ENCODE measurements around the gene PTPRB. TPM values are rescaled to one million over a fixed set of nuclear protein-coding genes. Genes with fewer than 3 reads are reported as not detected.

Gene PTPRB
- total and polyA plus RNA-seq, 2 of the 4 experiments (the other 2 are of a cell fraction), result 4.1 to 6.5 TPM

- CTCF ChIA-PET, result interaction anchor here (0.8 kb wide), 1 partner anchor 30 kb away, joined by 3 read pairs; no protein-coding TSS in a partner anchor
- Histone ChIP-seq H3K18ac (ENCODE audit: low read depth, low read length) (no peak overlapping the region), H3K9me3 (ENCODE audit: control insufficient read depth, insufficient read depth, low read length) (no peaks in the 10 kb centered on the region), H2AK5ac (ENCODE audit: low read depth, low read length) (no peak overlapping the region), H2BK15ac (ENCODE audit: low read depth, low read length) (no peak overlapping the region), H3K4me2 (ENCODE audit: low read depth, low read length) (no peak overlapping the region), H4K91ac (ENCODE audit: insufficient read depth, low read depth, low read length) (no peak overlapping the region), H3K4me3 (ENCODE audit: insufficient read depth, low read depth, low read length) (no peak overlapping the region), H3K36me3 (ENCODE audit: control insufficient read depth, insufficient read depth, low read length) (no peaks in the 10 kb centered on the region), H3K56ac (ENCODE audit: extremely low read depth, insufficient read depth, low read length) (no peak overlapping the region), H4K8ac (ENCODE audit: low read depth in 2 of 2, low read length in 2 of 2) (no peak overlapping the region), H3K27me3 (ENCODE audit: control insufficient read depth, insufficient read depth, low read length) (no peaks in the 10 kb centered on the region), H2AFZ (replicated peaks; ENCODE audit: low read length, poor library complexity) (no peak overlapping the region), H3K79me1 (ENCODE audit: low read depth in 1 of 2, low read length in 2 of 2) (no peaks in the 10 kb centered on the region), H2AK9ac (replicated peaks; ENCODE audit: low read depth, low read length, poor library complexity) (no peak overlapping the region), H3K27ac (ENCODE audit: insufficient read depth, low read length) (no peak overlapping the region), H3K9ac (ENCODE audit: low read depth, low read length) (no peak overlapping the region), H4K20me1 (ENCODE audit: insufficient read depth, low read length) (no peaks in the 10 kb centered on the region), H2BK20ac (ENCODE audit: low read depth, low read length) (no peak overlapping the region), H4K5ac (ENCODE audit: low read depth, low read length) (no peak overlapping the region), H3K4ac (ENCODE audit: low read depth, low read length) (no peak overlapping the region), H3K9me1 (ENCODE audit: insufficient read depth, low read length) (no peaks in the 10 kb centered on the region), H3K14ac (replicated peaks; ENCODE audit: low read depth, low read length) (no peak overlapping the region), H3K4me1 (ENCODE audit: control insufficient read depth, insufficient read depth, low read length) (no peaks in the 10 kb centered on the region), H2BK120ac (ENCODE audit: low read depth, low read length) (no peak overlapping the region), H2BK5ac (ENCODE audit: low read depth, low read length, poor library complexity, severe bottlenecking) (no peak overlapping the region), H3K23ac (ENCODE audit: low read depth, low read length) (no peak overlapping the region)
- DNase-seq (no peak), ATAC-seq (ENCODE audit: low read depth) (no peak)
- dilution Hi-C loops (cut with HindIII; ENCODE audit: low sequenced_read_pairs, unreplicated experiment), result no loop called here
- intact Hi-C loops (cut with micrococcal nuclease), result no loop called here
- BruUV-seq (replicated peaks), result no TSS peak
- POLR2A ChIA-PET (ENCODE audit: unreplicated experiment), result no interaction called here
- TF ChIP-seq FOS (IDR thresholded peaks at IDR 0.05; ENCODE audit: low read depth, low read length), result no peak
- TF ChIP-seq MXI1 (IDR thresholded peaks at IDR 0.05; ENCODE audit: borderline replicate concordance, low read depth, low read length), result no peak
- TF ChIP-seq ELK1 (IDR thresholded peaks at IDR 0.05; ENCODE audit: borderline replicate concordance, low read depth, low read length), result no peak
- TF ChIP-seq RFX5 (IDR thresholded peaks at IDR 0.05; ENCODE audit: low read depth, low read length), result no peak
- no peak for TF ChIP-seq MAZ (IDR thresholded peaks at IDR 0.05; ENCODE audit: borderline replicate concordance, low read depth, low read length)
- WGBS, 2 experiments (ENCODE audit: extremely low coverage in 2 of 2, insufficient read length in 1 of 2), result no CpG with 5 or more reads among the region's 10 CpGs
- in situ Hi-C loops (cut with MboI; ENCODE audit: low sequenced_read_pairs), result no loop called here
Measured at GRCh38 chr12:70467918-70468733, 169.1 kb downstream of the PTPRB start.
